Hematopoietic multipotent progenitor cell treated with erythropoietin and hydrocortisone succinate and interleukin-3 and kit ligand, for 6 days (in vitro differentiated cells): Measurements from ENCODE around the gene EP400.
A peak's percentile ranks its signal among the peaks of the same experiment; 100 is the strongest.

Experiments used
- DNase-seq: peaks from one replicate; pipeline ENCODE4 v3.0.0-alpha.2; 2015

EP400 gene

GRCh38 chr12:131987552-131987951, 37.8 kb downstream of the EP400 start:
- DNase-seq = no peak

GRCh38 chr12:131988054-131988796, 38.5 kb downstream of the EP400 start:
- DNase-seq = no peak

- DNase-seq = no peak
Observed at GRCh38 chr12:131989021-131989420, 39.3 kb downstream of the EP400 start.

GRCh38 chr12:131990066-131990979, 40.6 kb downstream of the EP400 start:
- DNase-seq = no peak

GRCh38 chr12:131990980-131991305, 41.2 kb downstream of the EP400 start:
- no peak for DNase-seq

GRCh38 chr12:131991816-131992430, 42.2 kb downstream of the EP400 start:
- no peak for DNase-seq

- no peak for DNase-seq
Observed at GRCh38 chr12:131994589-131994988, 44.8 kb downstream of the EP400 start.

GRCh38 chr12:132000286-132000872, 50.6 kb downstream of the EP400 start:
- no peak for DNase-seq

- no peak for DNase-seq
Observed at GRCh38 chr12:132003846-132004245, 54.1 kb downstream of the EP400 start.

- DNase-seq = no peak
Observed at GRCh38 chr12:132004946-132005345, 55.2 kb downstream of the EP400 start.

GRCh38 chr12:132006056-132006680, 56.4 kb downstream of the EP400 start:
- peak; percentile 26 for DNase-seq

GRCh38 chr12:132007041-132007440, 57.3 kb downstream of the EP400 start:
- DNase-seq = no peak

- DNase-seq = no peak
Observed at GRCh38 chr12:132009336-132009859, 59.7 kb downstream of the EP400 start.

GRCh38 chr12:132012919-132013568, 63.3 kb downstream of the EP400 start:
- DNase-seq = no peak

GRCh38 chr12:132014092-132014914, 64.6 kb downstream of the EP400 start:
- DNase-seq = no peak

GRCh38 chr12:132014915-132015280, 65.2 kb downstream of the EP400 start:
- no peak for DNase-seq

- no peak for DNase-seq
Observed at GRCh38 chr12:132015686-132016430, 66.1 kb downstream of the EP400 start.

GRCh38 chr12:132018193-132018916, 68.6 kb downstream of the EP400 start:
- DNase-seq = peak; percentile 11

- no peak for DNase-seq
Observed at GRCh38 chr12:132019891-132020290, 70.1 kb downstream of the EP400 start.

- DNase-seq = no peak
Observed at GRCh38 chr12:132020292-132020691, 70.5 kb downstream of the EP400 start.
